GM10248 (cell line): ENCODE measurements around the gene SSPN.

Source experiments
- CTCF ChIA-PET: fragments of 300-600 bp; sonication (Branson Sonifier 250); formaldehyde crosslinking; extraction: SDS; loops from one replicate; lab custom pipeline; 2021; ENCODE audit warnings: antibody characterized with exemption; lab: Yijun Ruan, JAX
- POLR2A ChIA-PET: fragments of 350-650 bp; sonication (Branson Sonifier 250); formaldehyde crosslinking; extraction: SDS; loops from one replicate; lab custom pipeline; 2020; ENCODE audit warnings: antibody characterized with exemption; lab: Yijun Ruan, JAX
- DNase-seq: peaks from one replicate; pipeline ENCODE4 v3.0.0; 2012; ENCODE audit errors: extremely low spot score
- CTCF ChIP-seq: IDR thresholded peaks from 2 replicates; pipeline ENCODE4 v1.5.1; 2012; ENCODE audit warnings: mild to moderate bottlenecking, low read depth; ENCODE audit errors: extremely low read depth, missing control alignments, control extremely low read depth

Gene SSPN

GRCh38 chr12:26278666-26279065, 83.3 kb downstream of the SSPN start:
- no peak for TF ChIP-seq CTCF
- ChIA-PET CTCF (interaction anchor here (1.2 to 1.4 kb wide), 3 partner anchors 7 to 18 kb away, joined by 3 read pairs; no protein-coding TSS in a partner anchor), POLR2A (no interaction called here)
- no peak for DNase-seq

GRCh38 chr12:26279091-26279490, 83.7 kb downstream of the SSPN start:
- TF ChIP-seq CTCF, result no peak
- CTCF ChIA-PET, result interaction anchor here (0.6 to 1.4 kb wide), 3 partner anchors 9 to 18 kb away, joined by 3 read pairs; no protein-coding TSS in a partner anchor
- no peak for DNase-seq
- POLR2A ChIA-PET, result no interaction called here

- ChIA-PET CTCF (interaction anchor here (0.6 to 1.4 kb wide), 2 partner anchors 9 to 10 kb away, joined by 3 to 6 read pairs; no protein-coding TSS in a partner anchor), POLR2A (no interaction called here)
- TF ChIP-seq CTCF, result no peak
- no peak for DNase-seq
Measured at GRCh38 chr12:26279908-26280307, 84.5 kb downstream of the SSPN start.

GRCh38 chr12:26280869-26281268, 85.5 kb downstream of the SSPN start:
- no peak for DNase-seq
- ChIA-PET POLR2A (no interaction called here), CTCF (interaction anchor here (1.4 to 2.0 kb wide), 3 partner anchors 8 to 18 kb away, joined by 4 to 6 read pairs (median 5); no protein-coding TSS in a partner anchor)
- TF ChIP-seq CTCF, result no peak

GRCh38 chr12:26281320-26281719, 85.9 kb downstream of the SSPN start:
- DNase-seq, result no peak
- CTCF ChIA-PET, result interaction anchor here (1.4 to 2.0 kb wide), 3 partner anchors 8 to 18 kb away, joined by 4 to 6 read pairs (median 5); no protein-coding TSS in a partner anchor
- no peak for TF ChIP-seq CTCF
- POLR2A ChIA-PET, result no interaction called here

GRCh38 chr12:26282339-26282940, 87.1 kb downstream of the SSPN start:
- no peak for TF ChIP-seq CTCF
- no peak for DNase-seq
- ChIA-PET CTCF (interaction anchor here (1.8 to 2.0 kb wide), 2 partner anchors 16 to 22 kb away, joined by 4 to 5 read pairs; no protein-coding TSS in a partner anchor), POLR2A (no interaction called here)
